NCI-H128 (cell line): Measurements from ENCODE around the gene SPCS1.
A peak's percentile ranks its signal among the peaks of the same experiment; 100 is the strongest.
"Not testable (repeated sequence)": the region's sequence is repeated elsewhere in the genome, so short reads cannot be mapped to it uniquely, and the experiment has no call there.

Source experiments
- DNase-seq: peaks from one replicate; lab custom pipeline; 2025; ENCODE audit not compliant: unreplicated experiment; lab: John Stamatoyannopoulos, UW

Gene SPCS1

DNA sequence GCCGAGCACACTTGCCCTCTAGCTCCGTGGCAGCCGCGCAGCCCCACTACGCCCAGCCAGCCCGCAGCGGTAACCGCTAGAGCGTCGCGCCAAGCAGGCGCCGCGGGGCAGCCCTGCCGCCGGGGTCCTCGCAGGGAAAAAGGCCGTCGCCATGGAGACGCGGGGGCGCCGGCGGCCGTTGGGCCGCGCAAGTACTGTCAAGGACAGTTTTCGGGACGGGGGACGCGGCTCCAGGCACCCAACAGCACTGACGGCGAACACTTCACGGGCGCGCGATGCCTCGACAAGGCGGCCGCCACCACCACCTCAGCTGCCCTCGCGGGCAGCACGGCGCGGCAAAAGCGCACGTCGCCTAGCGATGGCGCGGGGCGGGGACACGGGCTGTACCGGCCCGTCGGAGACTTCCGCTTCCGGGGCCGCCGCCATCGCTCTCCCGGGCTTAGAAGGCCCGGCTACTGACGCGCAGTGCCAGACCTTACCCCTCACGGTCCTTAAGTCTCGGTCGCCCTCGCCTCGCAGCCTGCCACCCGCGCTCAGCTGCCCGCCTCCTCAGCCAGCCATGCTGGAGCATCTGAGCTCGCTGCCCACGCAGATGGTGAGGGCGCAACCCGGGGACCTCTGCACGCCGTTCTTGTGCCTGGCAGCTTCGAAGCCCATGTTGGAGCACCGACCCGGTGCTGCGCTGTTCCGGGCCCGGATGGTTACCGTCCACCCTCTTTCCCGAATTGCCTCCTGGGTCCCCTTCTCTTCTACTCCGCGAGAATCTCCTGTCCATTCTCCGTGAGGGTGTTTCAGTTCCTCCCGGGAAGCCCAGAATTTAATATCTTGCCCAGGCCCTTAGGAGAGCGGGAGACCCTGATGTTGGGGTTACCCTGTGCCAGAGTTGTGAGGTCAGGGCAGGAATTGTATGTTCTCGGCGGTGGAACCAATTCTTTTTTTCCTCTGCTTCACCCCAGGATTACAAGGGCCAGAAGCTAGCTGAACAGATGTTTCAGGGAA, at the start of gene SPCS1, which contains the start of gene GLT8D1:
SPCS1 (plus strand) TSS at position 419 of the 999 bp plus-strand sequence; CDS start at position 560, 141 bp downstream.
GLT8D1 (minus strand) TSS at position 104 of the 999 bp plus-strand sequence. CDS start 5,331 bp downstream, outside the sequence.
- peak; percentile 38 for DNase-seq

DNA sequence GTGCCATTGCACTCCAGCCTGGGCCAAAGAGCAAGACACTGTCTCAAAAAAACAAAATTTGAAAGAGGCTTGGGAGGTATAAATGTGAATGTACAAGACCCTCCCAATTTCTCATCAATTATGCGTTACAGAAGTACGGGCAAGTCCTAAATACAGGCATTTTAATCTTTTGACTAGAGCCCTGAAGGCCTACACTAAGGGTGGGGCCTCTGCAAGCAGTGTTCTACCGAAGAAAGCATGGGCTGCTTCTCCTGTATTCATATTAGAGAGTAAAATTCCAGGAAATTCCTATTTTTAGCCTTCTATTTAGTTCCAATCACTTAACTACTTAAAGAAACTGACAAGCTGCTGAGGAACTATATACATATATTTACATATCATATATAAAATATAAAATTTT, 45.9 kb upstream of the SPCS1 start:
- DNase-seq: no peak

DNA sequence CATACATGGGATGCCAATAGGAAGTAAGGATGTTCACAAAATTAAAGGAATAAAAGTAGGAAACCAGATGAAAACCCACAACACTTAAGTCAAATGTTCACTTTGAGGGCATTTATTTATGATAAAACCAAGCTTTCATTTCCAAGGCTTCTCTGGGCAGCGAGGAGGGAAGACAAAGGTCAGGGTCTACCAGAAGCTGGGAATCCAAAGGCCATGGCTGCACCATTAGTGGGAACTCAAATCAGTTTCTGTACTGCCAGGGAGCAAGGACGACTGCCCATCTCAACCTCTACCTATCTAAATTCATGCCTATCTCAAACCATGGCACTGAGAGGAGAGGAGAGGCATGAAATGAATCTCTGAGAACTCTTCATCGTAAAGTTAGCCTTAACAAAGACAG, 42.8 kb upstream of the SPCS1 start:
- DNase-seq: no peak

DNA sequence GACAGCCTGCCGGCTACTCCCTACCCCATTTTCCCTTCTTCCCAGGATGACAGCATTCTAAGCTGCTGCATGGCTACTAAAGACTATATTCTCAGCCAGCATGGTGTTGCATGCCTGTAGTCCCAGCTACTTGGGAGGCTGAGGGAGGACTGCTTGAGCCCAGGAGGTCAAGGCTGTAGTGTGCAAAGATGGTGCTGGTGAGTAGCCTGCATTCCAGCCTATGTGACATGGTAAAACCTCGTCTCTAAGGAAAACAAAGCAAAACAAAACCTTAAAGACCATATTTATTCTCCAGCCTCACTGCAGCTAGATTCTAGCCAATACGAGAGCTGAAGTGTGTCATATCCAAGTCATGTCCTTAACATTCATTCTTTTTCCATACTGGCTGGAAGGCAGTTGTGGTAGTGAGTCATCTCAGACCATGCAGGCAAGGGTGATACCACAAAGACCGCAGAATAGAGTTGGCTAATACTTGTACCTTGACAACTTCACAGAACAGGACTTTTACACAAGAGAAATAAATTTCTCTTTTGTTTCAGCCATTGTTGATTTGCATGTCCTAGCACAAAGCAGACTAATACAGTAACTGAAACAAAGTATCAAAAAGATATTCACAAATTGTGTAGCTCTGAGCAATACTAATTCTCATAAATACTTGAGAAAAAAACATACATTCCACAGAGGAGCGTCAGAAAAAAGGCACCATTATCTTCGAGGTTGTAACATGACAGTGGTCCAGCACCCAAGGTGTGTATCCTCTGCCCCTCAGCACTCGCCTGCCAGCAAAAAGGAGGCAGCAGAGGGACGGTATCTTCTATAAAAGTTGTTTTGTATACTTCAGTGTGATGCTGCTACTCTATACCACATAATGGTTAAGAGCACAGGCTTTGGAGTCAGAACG, 35.0 kb upstream of the SPCS1 start:
- DNase-seq: no peak

DNA sequence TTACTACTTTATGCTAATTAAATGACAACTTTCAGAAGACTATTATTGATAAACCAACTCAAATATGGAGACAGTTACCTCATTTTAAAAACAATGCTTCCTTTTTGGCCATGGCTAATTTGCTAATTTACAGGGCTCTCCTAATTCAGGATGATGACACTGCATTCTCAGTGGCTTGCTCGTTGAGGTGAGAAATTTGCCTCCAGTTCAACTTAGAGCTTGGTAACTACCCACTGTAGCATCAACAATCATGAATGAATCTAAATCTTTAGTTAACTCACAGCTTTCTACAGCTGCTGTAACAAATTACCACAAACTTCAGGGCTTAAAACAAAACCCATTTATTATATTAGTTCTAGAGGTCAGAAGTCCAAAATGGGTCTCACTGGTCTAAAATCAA, 34.2 kb upstream of the SPCS1 start:
- no peak for DNase-seq

DNA sequence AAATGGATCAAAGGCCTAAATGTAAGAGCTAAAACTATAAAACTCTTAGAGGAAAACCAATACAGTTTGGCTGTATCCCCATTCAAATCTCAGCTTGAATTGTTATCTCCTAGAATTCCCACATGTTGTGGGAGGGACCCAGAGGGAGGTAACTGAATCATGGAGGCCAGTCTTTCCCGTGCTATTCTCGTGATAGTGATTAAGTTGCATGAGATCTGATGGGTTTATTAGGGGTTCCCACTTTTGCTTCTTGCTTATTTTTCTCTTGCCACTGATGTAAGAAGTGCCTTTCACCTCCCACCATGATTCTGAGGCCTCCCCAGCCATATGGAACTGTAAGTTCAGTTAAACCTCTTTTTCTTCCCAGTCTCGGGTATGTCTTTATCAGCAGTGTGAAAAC, 29.7 kb upstream of the SPCS1 start:
- DNase-seq: not testable (repeated sequence)

DNA sequence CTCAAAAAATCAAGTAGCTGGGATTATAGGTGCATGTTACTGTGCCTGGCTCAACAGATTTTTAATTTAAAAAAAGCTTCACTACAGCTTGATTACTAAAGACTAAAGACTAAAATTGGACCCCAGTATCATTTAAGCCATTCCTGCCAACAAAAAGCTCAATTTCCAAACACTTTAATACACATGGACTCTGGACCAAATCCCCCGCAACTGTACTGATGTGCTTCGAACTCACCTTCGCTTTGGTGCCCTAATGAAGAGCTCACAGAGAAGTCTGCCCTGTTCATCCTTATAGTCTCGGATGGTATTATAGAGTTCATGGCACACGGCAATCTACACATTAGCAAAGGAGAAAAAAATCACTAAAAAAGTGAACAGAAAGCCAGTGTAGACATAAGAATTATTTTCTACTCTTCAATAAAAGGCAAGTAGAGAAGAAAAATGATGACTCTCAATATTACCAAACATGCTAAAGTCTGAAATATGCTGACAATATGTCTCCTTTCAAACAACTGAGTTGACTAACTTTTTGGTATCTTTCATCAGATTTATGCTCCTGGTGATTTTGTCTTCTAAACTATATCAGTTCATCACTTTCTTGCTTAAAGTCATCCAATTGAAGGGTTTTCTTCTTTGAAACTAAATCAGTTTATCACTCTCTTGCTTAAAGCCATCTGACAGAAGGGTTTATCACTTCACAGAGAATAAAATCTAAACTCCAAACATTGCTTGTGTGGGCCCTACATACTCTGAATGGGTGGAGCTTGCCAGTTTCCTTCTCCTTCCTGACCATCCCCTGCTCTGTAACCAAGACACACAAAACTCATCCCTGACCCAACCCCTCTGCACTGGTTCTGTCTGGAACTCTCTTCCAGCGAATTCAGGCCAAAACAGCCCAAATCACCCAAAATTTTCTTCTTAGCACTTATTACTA, 27.4 kb upstream of the SPCS1 start:
- no peak for DNase-seq

DNA sequence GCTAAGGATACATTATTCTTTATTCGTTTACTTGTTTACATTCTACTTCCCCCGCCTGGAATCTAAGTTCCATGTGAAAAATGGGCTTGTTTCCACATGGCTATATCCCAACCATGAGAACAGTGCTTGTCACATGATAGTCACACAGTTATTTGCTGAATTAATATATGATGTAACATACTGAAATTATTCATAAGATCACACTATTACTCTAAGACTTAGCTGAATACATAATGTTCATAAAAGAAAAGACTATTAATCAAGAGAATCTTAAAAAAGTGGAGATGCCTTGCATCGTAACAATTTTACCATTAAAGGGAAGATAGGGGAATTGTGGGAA, 26.7 kb upstream of the SPCS1 start:
- DNase-seq: no peak

DNA sequence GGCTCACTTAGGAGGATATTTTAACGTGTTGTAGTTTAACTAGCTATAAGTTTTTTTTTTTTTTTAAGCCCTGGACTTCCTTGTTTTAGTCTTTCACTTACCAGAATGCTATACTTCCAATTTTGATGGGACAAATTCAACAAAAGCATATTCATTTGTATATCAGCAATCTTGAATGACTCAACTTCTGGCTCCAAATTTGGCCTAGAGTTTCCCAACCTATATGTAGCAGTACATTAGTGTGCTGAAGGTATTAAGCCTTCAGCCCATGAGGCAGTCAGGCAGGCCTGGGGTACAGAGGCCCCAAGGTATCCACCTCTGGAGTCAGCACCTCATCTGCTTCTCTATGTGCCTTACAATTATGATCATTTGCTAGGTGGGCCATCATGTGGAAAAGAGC, 26.1 kb upstream of the SPCS1 start:
- no peak for DNase-seq

DNA sequence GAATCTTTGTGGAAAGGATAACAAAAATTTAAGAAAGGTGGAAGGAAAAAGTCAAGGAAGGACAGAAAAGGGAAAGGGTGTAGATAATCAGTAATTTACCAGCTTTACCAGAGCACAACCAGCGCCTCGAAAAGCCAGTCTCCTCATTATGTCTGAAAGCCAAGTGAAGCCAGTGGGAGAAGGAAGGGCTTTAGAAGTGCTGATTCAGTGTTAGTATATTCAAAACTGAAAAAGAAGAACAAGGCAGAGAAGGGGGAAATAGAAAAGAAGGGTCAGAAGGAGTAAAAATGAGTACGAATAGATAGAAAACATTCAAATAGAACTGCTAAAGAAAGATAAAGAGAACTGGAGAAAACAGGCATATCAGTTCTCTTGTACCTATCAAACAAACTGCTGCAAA, 24.3 kb upstream of the SPCS1 start:
- DNase-seq: no peak

DNA sequence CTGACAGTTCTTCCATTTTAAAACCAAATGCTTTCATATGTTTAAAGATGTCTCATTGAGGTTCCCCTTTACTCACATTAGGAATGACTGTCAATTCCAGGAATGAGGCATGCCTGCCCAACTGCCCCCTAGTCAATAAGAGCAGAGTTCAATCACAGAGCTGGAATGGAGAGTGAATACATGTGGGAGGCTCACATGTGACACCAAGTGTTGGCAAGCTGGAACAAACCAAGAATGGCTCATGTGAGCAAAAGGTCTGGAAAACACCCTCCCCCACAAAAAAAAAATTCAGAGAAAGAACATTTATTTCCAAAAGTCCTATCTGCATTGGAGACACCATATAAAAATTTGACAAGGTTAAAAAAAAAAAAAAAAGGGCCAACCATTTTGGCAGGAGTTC, 23.9 kb upstream of the SPCS1 start:
- no peak for DNase-seq

DNA sequence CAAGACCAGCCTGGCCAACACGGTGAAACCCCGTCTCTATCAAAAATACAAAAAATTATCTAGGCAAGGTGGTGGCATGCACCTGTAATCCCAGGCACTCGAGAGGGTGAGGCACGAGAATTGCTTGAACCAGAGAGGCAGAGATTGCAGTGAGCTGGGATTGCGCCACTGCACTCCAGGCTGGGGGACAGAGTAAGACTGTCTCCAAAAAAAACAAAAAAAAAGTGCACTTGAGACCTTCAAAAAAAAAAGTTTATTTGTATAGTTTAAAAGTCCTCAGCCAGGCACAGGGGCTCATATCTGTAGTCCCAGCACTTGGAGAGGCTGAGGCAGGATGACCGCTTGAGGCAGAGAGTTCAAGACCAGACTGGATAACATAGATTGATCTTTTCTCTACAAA, 22.3 kb upstream of the SPCS1 start:
- DNase-seq: no peak

DNA sequence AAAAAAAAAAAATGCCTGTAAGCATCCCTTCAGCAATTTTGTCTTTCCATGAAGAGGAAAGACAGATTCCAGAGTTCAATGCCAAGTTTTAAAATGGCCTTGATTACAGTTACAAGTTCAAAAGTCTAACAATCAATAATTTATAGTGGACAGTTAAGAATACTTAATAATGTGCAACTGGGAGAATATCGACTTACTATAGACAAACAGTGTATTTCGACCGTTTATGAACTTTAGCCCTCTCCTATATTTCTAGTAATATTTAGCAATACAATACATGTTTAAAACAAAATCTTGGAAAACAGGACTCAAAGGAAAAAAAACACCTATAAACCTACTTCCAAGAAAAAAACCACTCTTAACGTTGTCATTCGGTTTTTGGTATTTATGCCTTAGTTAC, 21.7 kb upstream of the SPCS1 start:
- no peak for DNase-seq

DNA sequence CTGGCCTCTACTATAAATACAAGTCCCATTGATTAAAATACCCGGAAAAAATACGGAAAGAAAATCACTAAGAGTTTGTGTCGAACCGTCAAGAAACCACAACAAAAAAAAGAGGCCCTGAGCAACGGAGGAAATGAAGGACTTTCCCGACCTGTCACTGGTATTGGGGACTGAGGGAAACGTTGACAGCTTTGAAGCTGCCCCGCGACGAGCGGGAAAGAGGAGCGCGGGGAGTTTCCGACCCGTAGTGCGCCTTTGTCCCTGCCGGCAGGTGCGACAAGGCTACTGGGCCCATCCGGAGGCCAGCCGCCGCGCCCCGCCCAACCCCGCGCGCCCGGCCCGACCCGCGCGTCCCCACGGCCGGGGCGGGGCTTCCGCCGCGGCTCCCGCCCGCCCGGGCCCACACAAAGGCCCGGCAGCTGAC, 20.6 kb upstream of the SPCS1 start:
- DNase-seq: peak; percentile 34

DNA sequence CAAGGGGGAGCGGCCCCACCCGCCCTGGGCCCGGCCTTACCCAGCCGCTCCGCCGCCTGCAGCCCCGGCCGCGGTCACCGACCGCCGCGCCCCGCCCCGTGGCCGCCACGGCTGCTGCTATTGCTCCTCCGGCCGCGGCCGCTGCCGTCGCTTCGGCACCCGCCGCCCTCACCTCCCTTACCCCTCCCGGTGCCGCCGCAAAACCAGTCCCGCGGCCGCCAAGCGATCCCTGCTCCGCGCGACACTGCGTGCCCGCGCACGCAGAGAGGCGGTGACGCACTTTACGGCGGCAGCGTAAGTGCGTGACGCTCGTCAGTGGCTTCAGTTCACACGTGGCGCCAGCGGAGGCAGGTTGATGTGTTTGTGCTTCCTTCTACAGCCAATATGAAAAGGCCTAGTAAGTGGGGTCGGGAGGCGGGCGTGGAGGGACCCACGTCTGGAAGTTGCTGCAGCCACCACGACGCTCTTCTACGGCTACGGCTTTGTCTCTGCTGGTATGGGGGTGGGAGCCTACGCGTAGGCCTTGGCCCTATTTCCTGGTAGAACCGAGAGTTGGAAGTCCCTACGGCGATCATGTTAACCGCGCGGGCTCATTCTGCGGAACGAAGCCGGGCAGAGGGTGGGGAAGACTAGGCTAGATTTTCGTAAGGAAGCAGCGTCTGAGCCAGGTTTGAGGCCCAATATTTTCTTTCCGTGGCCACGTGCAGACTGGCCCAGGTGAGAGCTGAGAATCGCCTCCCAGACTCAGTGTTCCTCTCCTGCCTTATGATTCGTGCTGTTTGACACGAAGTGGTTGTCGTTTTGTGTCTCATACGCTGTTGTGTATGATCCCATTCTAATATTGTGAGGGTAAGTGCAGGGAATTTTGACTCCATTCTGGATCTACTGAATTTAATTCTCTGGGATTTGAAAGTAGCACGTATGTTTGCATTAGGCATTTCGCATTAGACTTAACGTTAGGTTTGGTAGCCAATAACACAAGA, 19.9 kb upstream of the SPCS1 start, which contains the start of the genes GNL3 and PBRM1:
GNL3 (plus strand) TSS at position 324 of the 983 bp plus-strand sequence; CDS start at position 385, 61 bp downstream.
PBRM1 (minus strand) TSS at position 205 of the 983 bp plus-strand sequence.
- DNase-seq: peak; percentile 78

DNA sequence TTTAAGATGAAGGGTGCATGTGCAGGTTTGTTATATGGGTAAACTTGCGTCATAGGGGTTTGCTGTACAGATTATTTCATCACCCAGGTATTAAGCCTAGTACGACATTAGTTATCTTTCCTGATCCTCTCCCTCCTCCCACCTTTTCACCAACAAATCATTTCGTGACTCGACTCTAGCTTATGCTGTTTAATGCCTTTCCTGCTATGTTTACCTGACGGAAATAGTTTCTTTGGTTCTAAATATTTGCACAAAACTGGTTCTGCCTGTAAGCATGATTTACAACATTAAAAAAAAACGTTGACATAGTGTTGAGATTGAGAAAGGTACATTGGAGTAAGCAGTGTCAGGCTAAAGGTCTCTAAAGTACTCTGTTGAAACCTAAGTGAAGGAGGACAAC, 17.6 kb upstream of the SPCS1 start:
- DNase-seq: no peak

DNA sequence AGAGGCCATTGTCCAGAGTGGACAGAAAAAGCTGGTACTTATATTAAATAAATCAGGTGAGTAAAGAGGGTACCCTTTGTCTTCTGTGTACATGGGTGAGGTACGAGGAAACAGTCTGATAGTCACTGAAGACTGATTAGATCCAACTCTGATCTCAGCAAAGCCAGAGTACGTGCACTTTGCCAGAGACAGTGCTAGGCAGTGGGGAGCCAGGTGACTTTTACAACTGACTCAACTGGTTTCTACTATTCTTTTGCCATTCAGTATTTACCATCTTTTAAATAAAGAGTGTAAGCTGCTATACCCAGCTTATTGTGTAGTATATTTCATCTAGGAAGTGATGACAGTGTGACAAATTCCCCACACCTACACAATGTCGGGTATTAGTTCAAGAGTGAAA, 16.8 kb upstream of the SPCS1 start:
- DNase-seq: no peak

DNA sequence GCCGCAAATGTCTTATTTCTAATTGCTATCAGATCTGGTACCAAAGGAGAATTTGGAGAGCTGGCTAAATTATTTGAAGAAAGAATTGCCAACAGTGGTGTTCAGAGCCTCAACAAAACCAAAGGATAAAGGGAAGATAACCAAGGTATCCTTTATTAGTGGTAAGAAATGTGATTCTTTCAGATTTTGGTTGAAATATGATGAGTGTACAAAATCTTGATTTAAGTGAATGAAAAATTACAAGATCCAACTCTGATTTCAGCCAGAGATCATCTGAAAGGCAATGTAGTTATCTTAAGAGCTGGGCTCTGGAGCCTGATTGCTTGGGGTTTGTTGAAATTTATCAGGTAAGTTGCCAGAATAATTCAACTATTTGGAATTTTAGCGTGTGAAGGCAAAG, 15.3 kb upstream of the SPCS1 start:
- no peak for DNase-seq

DNA sequence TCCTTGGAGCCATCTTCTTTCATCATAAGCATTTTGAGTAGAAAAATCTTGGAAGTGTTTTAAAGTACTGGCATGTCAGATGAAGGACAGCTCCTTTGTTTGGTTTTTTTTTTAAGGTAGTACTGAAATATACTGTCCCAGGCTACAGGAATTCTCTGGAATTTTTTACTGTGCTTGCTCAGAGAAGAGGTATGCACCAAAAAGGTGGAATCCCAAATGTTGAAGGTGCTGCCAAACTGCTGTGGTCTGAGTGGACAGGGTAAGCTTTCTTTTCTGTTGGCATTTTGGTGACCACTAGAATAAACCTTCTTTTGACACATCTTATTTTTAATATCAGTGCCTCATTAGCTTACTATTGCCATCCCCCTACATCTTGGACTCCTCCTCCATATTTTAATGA, 12.8 kb upstream of the SPCS1 start:
- DNase-seq: no peak
